Upper lobe of right lung (tissue), 1 donor: ENCODE results near the gene DYNC1LI1. TPM values are rescaled to one million over a fixed set of nuclear protein-coding genes. Genes with fewer than 3 reads are reported as not detected.
A peak's percentile ranks its signal among the peaks of the same experiment; 100 is the strongest.

Experiments
- ATAC-seq: fragments of 200-7000 bp; cut with Tn5 transposase; one replicate; pipeline ENCODE4 v1.9.1; 2020; ENCODE audit warnings: mild to moderate bottlenecking, moderate library complexity
- DNase-seq: peaks from one replicate; pipeline ENCODE4 v3.0.0-alpha.2; 2020
- H3K27ac ChIP-seq: fragments of 200-600 bp; one replicate; pipeline ENCODE4 v1.8.0; 2022
- H3K27me3 ChIP-seq: fragments of 200-600 bp; one replicate; pipeline ENCODE4 v1.8.0; 2022; ENCODE audit warnings: mild to moderate bottlenecking
- H3K36me3 ChIP-seq: fragments of 200-600 bp; one replicate; pipeline ENCODE4 v1.8.0; 2022
- H3K4me1 ChIP-seq: fragments of 200-600 bp; one replicate; pipeline ENCODE4 v1.8.0; 2022
- H3K4me3 ChIP-seq: fragments of 200-600 bp; one replicate; pipeline ENCODE4 v1.8.0; 2022; ENCODE audit warnings: mild to moderate bottlenecking
- H3K9me3 ChIP-seq: fragments of 200-600 bp; one replicate; pipeline ENCODE4 v1.8.0; 2022
- intact Hi-C: fragments of 100-400 bp; cut with DNase I; formaldehyde crosslinking; loops from one replicate; pipeline ENCODE4 v1.11.0; 2022
- total RNA-seq: library from RNA; stranded (reverse); fragmentation: NEBNext Ultra II Directional; extraction: Animal tissue kit (Norgen Biotek cat#: 25700); gene quantifications from one replicate; pipeline ENCODE4 v1.2.1, GENCODE V29; 2021
- TF ChIP-seq, protein P1 (sequence below): fragments of 200-600 bp; IDR thresholded peaks from one replicate; pipeline ENCODE4 v1.8.0; 2022; ENCODE audit warnings: antibody characterized with exemption
- donor health status: DM: no; HTN: yes; CAD: no; lungs with severe emphysema.

The DYNC1LI1 gene
- total RNA-seq, 1 donor from 2014 or later, result 37.8 TPM

DNA sequence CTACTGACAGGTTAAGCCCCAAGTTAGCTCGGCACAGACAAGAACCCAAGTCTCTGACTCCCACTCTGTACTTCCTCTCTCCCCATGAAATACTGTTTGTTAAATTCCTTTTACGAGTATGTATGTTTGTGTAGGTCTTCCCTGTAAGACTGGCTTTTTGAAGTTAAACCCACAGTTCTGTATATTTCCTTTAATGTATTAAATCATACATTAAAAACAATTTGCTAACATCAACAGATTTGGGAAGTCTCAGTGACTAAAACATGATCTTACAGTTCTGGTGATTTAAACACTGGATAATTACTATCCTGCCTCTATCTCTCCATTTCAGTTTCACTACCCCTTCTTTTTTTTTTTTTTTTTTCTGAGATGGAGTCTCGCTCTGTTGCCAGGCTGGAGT, 72.4 kb downstream of the DYNC1LI1 start:
- no peak for ATAC-seq
- Histone ChIP-seq H3K36me3 (no peaks in the 10 kb centered on the region), H3K27me3 (no peaks in the 10 kb centered on the region), H3K4me3 (no peak overlapping the region), H3K4me1 (peaks cover 31% of the 10 kb centered on the region), H3K9me3 (no peaks in the 10 kb centered on the region), H3K27ac (no peak overlapping the region)
- intact Hi-C loops, result no loop called here
- TF ChIP-seq, protein P1, sequence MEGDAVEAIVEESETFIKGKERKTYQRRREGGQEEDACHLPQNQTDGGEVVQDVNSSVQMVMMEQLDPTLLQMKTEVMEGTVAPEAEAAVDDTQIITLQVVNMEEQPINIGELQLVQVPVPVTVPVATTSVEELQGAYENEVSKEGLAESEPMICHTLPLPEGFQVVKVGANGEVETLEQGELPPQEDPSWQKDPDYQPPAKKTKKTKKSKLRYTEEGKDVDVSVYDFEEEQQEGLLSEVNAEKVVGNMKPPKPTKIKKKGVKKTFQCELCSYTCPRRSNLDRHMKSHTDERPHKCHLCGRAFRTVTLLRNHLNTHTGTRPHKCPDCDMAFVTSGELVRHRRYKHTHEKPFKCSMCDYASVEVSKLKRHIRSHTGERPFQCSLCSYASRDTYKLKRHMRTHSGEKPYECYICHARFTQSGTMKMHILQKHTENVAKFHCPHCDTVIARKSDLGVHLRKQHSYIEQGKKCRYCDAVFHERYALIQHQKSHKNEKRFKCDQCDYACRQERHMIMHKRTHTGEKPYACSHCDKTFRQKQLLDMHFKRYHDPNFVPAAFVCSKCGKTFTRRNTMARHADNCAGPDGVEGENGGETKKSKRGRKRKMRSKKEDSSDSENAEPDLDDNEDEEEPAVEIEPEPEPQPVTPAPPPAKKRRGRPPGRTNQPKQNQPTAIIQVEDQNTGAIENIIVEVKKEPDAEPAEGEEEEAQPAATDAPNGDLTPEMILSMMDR, result no peak
- DNase-seq, result no peak

DNA sequence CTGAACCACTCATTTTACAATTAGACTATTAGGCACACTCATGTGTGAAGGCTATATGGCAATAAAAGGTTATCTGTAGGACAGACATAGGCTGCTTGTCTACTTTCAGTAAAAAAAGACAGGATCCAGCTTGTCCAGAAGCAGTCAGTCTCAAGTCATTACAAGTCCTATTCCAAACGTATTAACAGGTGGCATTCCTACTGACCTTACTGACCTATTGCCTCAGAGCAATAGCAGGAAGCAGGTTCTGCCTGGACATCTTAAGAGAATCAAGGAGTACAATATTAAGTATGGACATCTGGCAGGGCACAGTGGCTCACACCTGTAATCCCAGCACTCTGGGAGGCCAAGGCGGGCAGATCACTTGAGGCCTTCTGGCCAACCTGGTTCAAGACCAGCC, 75.0 kb downstream of the DYNC1LI1 start:
- no peak overlapping the region for H3K4me3 ChIP-seq
- intact Hi-C loops, result no loop called here
- peak; percentile 59 for ATAC-seq

DNA sequence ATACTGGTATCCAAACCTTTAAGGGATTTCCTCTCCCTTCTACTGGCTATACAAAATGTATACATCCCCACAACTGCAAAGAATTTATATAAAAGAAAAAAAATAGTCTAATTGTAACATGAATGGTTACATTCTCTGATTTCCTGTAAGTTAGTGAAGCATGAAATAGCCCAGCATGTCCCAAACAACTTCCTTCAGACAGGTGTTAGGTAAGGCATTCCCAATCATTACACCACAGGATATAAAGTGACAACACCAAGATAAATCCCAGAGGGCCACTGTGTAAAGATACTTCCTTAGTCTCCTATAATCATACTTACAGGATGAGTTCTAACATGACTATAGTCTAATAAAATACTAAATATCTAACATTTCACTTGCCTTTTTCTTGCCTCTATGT, 75.6 kb downstream of the DYNC1LI1 start:
- no peak overlapping the region for H3K27ac ChIP-seq
- ATAC-seq, result no peak

More for the DNA sequence above, 75.0 kb downstream of the DYNC1LI1 start:
- no peak for DNase-seq
- Histone ChIP-seq H3K4me1 (peaks cover 34% of the 10 kb centered on the region), H3K27me3 (no peaks in the 10 kb centered on the region), H3K27ac (no peak overlapping the region), H3K36me3 (peaks cover 9% of the 10 kb centered on the region), H3K9me3 (no peaks in the 10 kb centered on the region)
- TF ChIP-seq, protein P1, result no peak

DNA sequence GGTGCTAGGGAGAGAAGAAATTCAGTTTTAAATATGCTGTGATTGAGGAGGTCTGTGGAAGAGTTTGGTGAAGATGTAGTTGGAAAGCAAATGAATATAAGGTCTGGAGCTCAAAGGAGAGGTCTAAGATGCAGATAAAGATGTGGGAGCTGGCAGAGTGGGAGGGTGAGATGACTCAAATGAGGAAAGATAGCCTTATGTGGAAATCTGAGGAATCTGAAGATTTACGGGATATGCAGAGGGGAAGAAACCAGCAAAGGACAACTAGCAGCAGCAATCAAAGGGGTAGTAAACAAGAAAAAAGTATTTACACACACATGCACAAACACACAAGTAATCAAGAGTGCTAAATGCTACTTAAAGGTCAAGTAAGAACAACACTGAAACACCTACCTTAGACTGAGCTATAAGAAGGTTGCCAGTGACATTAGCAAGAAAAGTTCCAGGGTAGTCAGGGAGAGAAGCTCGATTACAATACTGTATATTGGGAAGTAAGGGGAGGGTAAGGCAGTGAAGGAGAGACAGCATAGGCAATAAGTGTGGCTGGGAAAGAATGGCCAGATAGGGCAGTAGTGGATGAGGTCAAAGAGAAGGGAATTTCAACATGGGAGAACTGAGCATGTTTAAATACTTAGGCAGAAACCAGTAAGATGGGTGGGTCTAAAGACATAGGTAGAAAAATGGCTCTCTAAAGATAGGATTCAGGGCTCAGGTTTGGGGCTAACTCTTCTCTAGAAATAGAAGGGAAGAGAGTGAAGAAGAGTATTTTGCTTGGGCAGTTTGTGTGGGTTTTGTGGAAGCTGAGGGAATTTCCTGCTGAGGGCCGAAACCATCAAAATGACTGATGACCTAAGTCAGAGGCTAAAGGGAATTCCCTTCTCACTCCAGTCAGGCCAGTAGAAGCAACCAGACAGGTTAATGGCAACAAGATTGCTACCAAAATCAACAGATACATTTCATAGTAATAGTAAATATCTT, 76.9 kb downstream of the DYNC1LI1 start:
- DNase-seq, result no peak
- peak; percentile 28 for ATAC-seq
- Histone ChIP-seq H3K9me3 (no peaks in the 10 kb centered on the region), H3K4me1 (peaks cover 24% of the 10 kb centered on the region), H3K27me3 (no peaks in the 10 kb centered on the region), H3K36me3 (peaks cover 18% of the 10 kb centered on the region), H3K27ac (no peak overlapping the region), H3K4me3 (no peak overlapping the region)
- TF ChIP-seq, protein P1, result no peak
- intact Hi-C loops, result no loop called here

More for the DNA sequence above, 75.6 kb downstream of the DYNC1LI1 start:
- Histone ChIP-seq H3K4me1 (peaks cover 29% of the 10 kb centered on the region), H3K36me3 (peaks cover 9% of the 10 kb centered on the region), H3K4me3 (no peak overlapping the region), H3K27me3 (no peaks in the 10 kb centered on the region), H3K9me3 (no peaks in the 10 kb centered on the region)
- TF ChIP-seq, protein P1, result no peak
- intact Hi-C loops, result no loop called here
- no peak for DNase-seq

DNA sequence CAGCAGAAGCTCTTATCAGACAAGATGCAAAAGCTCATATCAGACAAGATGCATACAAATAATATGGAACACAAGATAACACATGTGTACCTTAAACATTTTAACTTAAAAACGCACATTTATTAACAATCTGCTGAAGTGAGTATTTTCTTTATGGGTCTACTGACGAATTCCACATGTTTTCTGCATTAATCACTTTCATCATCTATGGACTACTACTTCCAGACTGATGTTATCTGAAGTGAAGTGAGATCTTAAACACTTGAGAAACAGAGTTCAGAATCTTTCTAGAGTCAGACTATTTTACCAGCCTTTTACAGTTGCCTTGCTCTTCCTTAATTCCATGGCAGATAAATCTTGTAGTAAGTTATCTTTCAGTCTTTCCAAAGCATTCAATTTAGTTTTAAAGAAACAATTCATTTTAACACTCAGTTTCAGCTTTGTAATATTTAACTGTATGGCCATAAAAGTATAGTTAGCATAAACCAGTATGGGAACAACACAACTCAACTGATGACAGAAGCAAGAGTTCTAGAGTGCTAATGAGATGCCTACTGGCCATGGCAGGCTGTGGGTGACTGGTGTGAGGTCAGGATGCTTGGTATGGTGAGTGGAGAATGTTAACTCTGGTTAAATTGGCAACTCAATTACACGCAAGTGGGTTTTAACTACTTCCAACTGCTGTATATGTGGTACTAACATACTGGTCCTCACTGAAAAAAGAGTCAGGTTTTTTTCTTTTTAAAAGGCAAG, 77.8 kb downstream of the DYNC1LI1 start:
- intact Hi-C loops, result no loop called here
- ATAC-seq (no peak), DNase-seq (no peak)
- no peaks in the 10 kb centered on the region for H3K27me3 ChIP-seq
- no peaks in the 10 kb centered on the region for H3K9me3 ChIP-seq
- no peak overlapping the region for H3K27ac ChIP-seq
- peaks cover 22% of the 10 kb centered on the region for H3K36me3 ChIP-seq
- H3K4me3 ChIP-seq, result no peak overlapping the region
- TF ChIP-seq, protein P1, result no peak
- peaks cover 21% of the 10 kb centered on the region for H3K4me1 ChIP-seq
